Keratinocyte (primary cell): ENCODE data around the gene ASIC2.

Experiments
- CTCF ChIP-seq, 3 experiments: IDR thresholded peaks in 1 of 3; conservative IDR thresholded peaks in 1 of 3; optimal IDR thresholded peaks in 1 of 3; 2 replicates in 2 of 3; 3 replicates in 1 of 3; pipeline versions ENCODE3 to v1.5.1; 2011; ENCODE audit warnings: low read length in 3 of 3, mild to moderate bottlenecking in 3 of 3, moderate library complexity in 2 of 3, control low read depth in 1 of 3, inconsistent platforms in 1 of 3; ENCODE audit not compliant: insufficient read depth in 2 of 3; ENCODE audit errors: extremely low read depth in 1 of 3
- EZH2 ChIP-seq: IDR thresholded peaks from one replicate; pipeline ENCODE4 v1.6.1; 2012; ENCODE audit warnings: inconsistent platforms, mild to moderate bottlenecking, low read length, moderate library complexity

- TF ChIP-seq CTCF (optimal IDR thresholded peaks at IDR 0.05 in 1 of 3, IDR thresholded peaks at IDR 0.05 in 1 of 3, conservative IDR thresholded peaks at IDR 0.05 in 1 of 3; ENCODE audit: extremely low read depth in 1 of 3, insufficient read depth in 2 of 3, low read length in 3 of 3), result no peak
- TF ChIP-seq EZH2, result no peak
Measured at GRCh38 chr17:32988481-32989101, 304.5 kb downstream of the ASIC2 start.
